HepG2 (cell line): ENCODE measurements around the gene CDO1. TPM values are rescaled to one million over a fixed set of nuclear protein-coding genes. Genes with fewer than 3 reads are reported as not detected.

Source experiments
- CHD2 ChIP-seq: IDR thresholded peaks from 2 replicates; pipeline ENCODE4 v1.6.1; 2011; ENCODE audit warnings: low read depth, low read length, improper control_type of control experiment
- DBP ChIP-seq: sonication (generic); formaldehyde crosslinking; IDR thresholded peaks from 2 replicates; pipeline ENCODE4 v1.4.0; 2020; ENCODE audit warnings: missing genetic modification reagents; ENCODE audit errors: not compliant biosample characterization
- GRHL1 ChIP-seq: sonication (generic); formaldehyde crosslinking; conservative IDR thresholded peaks from 2 replicates; pipeline ENCODE4 v1.8.0; 2022; ENCODE audit warnings: missing genetic modification reagents
- KDM5B ChIP-seq: sonication (generic); formaldehyde crosslinking; IDR thresholded peaks from 2 replicates; pipeline ENCODE4 v1.4.0; 2020; ENCODE audit warnings: missing genetic modification reagents, mild to moderate bottlenecking, borderline replicate concordance
- MAFF ChIP-seq: IDR thresholded peaks from 2 replicates; pipeline ENCODE4 v1.6.1; 2011; ENCODE audit warnings: low read depth, low read length, improper control_type of control experiment
- MXD3 ChIP-seq: IDR thresholded peaks from 2 replicates; pipeline ENCODE4 v1.6.1; 2016; ENCODE audit warnings: mild to moderate bottlenecking, missing biosample characterization, missing genetic modification reagents
- PCBP1 ChIP-seq: fragments of 200-400 bp; formaldehyde crosslinking; IDR thresholded peaks from 2 replicates; pipeline ENCODE4 v1.6.1; 2017; ENCODE audit warnings: mild to moderate bottlenecking, low read depth, low read length, borderline replicate concordance
- YEATS2 ChIP-seq: sonication (generic); formaldehyde crosslinking; IDR thresholded peaks from 2 replicates; pipeline ENCODE4 v1.4.0; 2020; ENCODE audit warnings: missing genetic modification reagents, borderline replicate concordance
- ZBTB33 ChIP-seq: sonication (generic); formaldehyde crosslinking; IDR thresholded peaks from 2 replicates; pipeline ENCODE4 v1.4.0; 2020; ENCODE audit warnings: missing genetic modification reagents
- ZBTB8A ChIP-seq: sonication (generic); formaldehyde crosslinking; IDR thresholded peaks from 2 replicates; pipeline ENCODE4 v1.4.0; 2020; ENCODE audit warnings: mild to moderate bottlenecking, low read depth, missing genetic modification reagents, borderline replicate concordance
- ZNF318 ChIP-seq: sonication (generic); formaldehyde crosslinking; IDR thresholded peaks from 2 replicates; pipeline ENCODE4 v1.4.0; 2020; ENCODE audit warnings: mild to moderate bottlenecking, missing genetic modification reagents
- ZNF598 ChIP-seq: sonication (generic); formaldehyde crosslinking; IDR thresholded peaks from 2 replicates; pipeline ENCODE4 v1.5.1; 2020; ENCODE audit warnings: mild to moderate bottlenecking, missing genetic modification reagents, borderline replicate concordance
- ZNF773 ChIP-seq: sonication (generic); formaldehyde crosslinking; IDR thresholded peaks from 2 replicates; pipeline ENCODE4 v1.4.0; 2020; ENCODE audit warnings: missing genetic modification reagents, borderline replicate concordance
- polyA plus RNA-seq, 8 experiments: library from polyadenylated mRNA; depleted of rRNA in 3 of 8; stranded (reverse) in 7 of 8; unstranded in 1 of 8; fragments of >200 nt; fragmentation: Illumina TruSeq in 4 of 8; extraction: Trizol in 4 of 8; gene quantifications; 2 replicates each; pipeline versions ENCODE4 v1.2.1 to v1.2.3, GENCODE V29; 2011 to 2016; ENCODE audit warnings: low read depth in 4 of 8, missing spikeins in 1 of 8, mixed read lengths in 1 of 8; ENCODE audit not compliant: insufficient read depth in 1 of 8
- total RNA-seq, 5 experiments: library from RNA; depleted of rRNA; stranded (reverse); fragments of >200 nt; fragmentation: Illumina TruSeq; extraction: Trizol; gene quantifications; 2 replicates each; pipeline ENCODE4 v1.2.3, GENCODE V29; 2016; ENCODE audit warnings: low read depth in 1 of 5

CDO1 gene
- total and polyA plus RNA-seq, 2 of the 13 experiments (the other 11 are each of a cell fraction or from before 2014, with no cell fraction given), result 3.2 to 4.4 TPM

GRCh38 chr5:115841382-115842088 is 25.1 kb upstream of the CDO1 start, which contains the start of the genes AP3S1 and ATG12 (continued):
- TF ChIP-seq ZNF318, result no peak; the same call in 1 of the 2 replicates
- 0 out of 2 replicates have a peak, but pooled peaks have one; percentile 22 for TF ChIP-seq ZNF773 (CRISPR knock-in tag)
- TF ChIP-seq MAFF, result no peak
- peak; percentile 78; the same call in 1 of the 2 replicates for TF ChIP-seq YEATS2 (CRISPR knock-in tag)
- TF ChIP-seq PCBP1, result no peak
- peak; percentile 26; the same call in 1 of the 2 replicates for TF ChIP-seq ZBTB8A (CRISPR knock-in tag)
- TF ChIP-seq KDM5B, result peak; percentile 88; the same call in 1 of the 2 replicates
- TF ChIP-seq MXD3 (CRISPR knock-in tag), result peak; percentile 93
- TF ChIP-seq ZNF598 (CRISPR knock-in tag), result peak; percentile 82
- no peak for TF ChIP-seq DBP (CRISPR knock-in tag)
- peak; percentile 30; the same call in 1 of the 2 replicates for TF ChIP-seq ZBTB33 (CRISPR knock-in tag)
- TF ChIP-seq GRHL1, result no peak
- no peak; the same call in 1 of the 2 replicates for TF ChIP-seq CHD2
